GM23248 (cell line): ENCODE data around the gene ZNF862.

Experiments
- EZH2 ChIP-seq: fragments of 200-600 bp; sonication (generic); IDR thresholded peaks from 2 replicates; pipeline ENCODE4 v1.6.1; 2018; ENCODE audit warnings: antibody characterized with exemption, mild to moderate bottlenecking; ENCODE audit not compliant: insufficient read depth, poor library complexity, severe bottlenecking
- EZH2phosphoT487 ChIP-seq: fragments of 200-600 bp; sonication (generic); IDR thresholded peaks from 2 replicates; pipeline ENCODE4 v1.6.1; 2018; ENCODE audit warnings: antibody characterized with exemption, moderate library complexity, mild to moderate bottlenecking, low read depth; ENCODE audit not compliant: insufficient read depth

GRCh38 chr7:149855361-149856305, 17.5 kb downstream of the ZNF862 start:
- no peak for TF ChIP-seq EZH2
- TF ChIP-seq EZH2phosphoT487, result no peak
